ENCODE results near the gene WIPF2.
"Not testable (repeated sequence)": the region's sequence is repeated elsewhere in the genome, so short reads cannot be mapped to it uniquely, and the experiment has no call there.

The WIPF2 gene

DNA sequence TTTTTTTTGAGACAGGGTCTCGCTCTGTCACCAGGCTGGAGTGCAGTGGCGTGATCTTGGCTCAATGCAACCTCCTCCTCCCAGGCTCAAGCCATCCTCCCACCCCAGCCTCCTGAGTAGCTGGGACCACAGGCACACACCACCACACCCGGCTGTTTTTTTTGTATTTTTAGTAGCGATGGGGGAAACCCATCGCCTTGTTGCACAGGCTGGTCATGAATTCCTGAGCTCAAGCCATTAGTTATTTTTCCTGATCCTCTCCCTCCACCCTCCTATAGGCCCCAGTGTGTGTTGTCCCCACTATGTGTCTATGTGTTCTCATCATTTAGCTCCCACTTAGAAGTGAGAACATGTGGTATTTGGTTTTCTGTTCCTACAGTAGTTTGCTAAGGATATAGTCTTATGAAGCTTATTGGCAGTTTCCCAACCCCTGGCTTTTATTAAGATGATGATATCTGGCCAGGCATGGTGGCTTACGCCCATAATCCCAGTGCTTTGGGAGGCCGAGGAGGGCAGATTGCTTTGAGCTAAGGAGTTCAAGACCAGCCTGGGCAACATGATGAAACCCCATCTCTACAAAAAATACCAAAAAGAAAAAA is 80.2 kb downstream of the WIPF2 start:
- not testable (repeated sequence) for H3K9me3 ChIP-seq (ENCODE audit: control insufficient read depth, low read length); H3K4me3 ChIP-seq (ENCODE audit: low read length); H3K36me3 ChIP-seq (ENCODE audit: control insufficient read depth, insufficient read depth, low read length, severe bottlenecking); H3K27me3 ChIP-seq (replicated peaks; ENCODE audit: control insufficient read depth, insufficient read depth, low read length)
- peak; percentile 61 for DNase-seq (ENCODE audit: low read depth)
- Histone ChIP-seq H3K9ac (ENCODE audit: low read length) (peak overlapping the region; percentile 30), H3K4me1 (ENCODE audit: control insufficient read depth, insufficient read depth, low read length) (peaks cover 61% of the 10 kb centered on the region)

DNA sequence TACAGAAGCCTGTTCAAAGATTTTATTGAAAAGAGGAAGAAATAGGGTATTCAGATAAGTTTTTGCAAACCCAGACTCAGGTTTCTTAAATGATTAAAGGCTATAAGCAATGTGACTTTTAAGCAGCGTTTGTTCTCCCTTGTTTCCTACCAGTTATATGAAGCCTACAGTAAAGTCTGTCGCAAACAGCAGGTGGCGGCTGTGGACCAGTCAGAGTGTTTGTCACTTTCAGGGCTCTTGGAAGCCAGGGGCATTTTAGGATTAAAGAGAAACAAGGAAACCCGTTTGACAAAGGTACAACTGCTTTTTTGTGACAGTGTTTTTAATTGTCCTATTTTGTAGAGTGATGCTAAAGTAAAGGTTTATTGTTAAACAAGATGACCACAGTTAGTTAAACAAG is 82.2 kb downstream of the WIPF2 start:
- DNase-seq (ENCODE audit: low read depth) = no peak
- Histone ChIP-seq H3K9me3 (ENCODE audit: control insufficient read depth, low read length) (no peaks in the 10 kb centered on the region), H3K9ac (ENCODE audit: low read length) (no peak overlapping the region), H3K4me1 (ENCODE audit: control insufficient read depth, insufficient read depth, low read length) (peaks cover 57% of the 10 kb centered on the region), H3K27me3 (replicated peaks; ENCODE audit: control insufficient read depth, insufficient read depth, low read length) (no peaks in the 10 kb centered on the region), H3K4me3 (ENCODE audit: low read length) (no peak overlapping the region), H3K36me3 (ENCODE audit: control insufficient read depth, insufficient read depth, low read length, severe bottlenecking) (no peaks in the 10 kb centered on the region)

DNA sequence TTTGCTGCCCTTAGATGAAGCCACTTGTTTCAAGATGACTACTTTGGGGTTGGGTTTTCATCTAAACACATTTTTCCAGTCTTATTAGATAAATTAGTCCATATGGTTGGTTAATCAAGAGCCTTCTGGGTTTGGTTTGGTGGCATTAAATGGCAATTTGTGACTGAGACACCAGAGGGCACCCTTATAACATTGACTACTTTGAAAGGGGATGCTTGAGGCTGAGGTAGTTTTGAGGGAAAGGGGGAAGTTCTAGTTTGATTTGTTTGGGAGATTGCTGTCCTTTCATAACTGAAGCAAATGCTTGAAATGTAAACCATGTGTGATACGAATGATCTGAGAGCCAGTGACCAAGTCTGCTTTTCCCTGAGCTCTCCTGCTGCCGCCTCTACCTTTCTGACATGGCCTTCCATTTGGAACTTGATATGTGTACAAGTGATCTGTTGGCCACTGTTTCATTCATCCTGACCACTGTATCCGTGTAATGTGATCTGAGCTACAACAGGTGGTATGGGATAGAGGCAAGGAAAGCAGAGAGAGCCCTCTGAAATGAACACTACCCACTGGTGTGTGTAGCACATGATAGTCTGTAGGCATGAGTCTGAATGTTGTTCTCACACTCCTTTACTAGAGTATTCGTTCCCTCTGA is 84.0 kb downstream of the WIPF2 start:
- no peaks in the 10 kb centered on the region for H3K9me3 ChIP-seq (ENCODE audit: control insufficient read depth, low read length)
- H3K4me3 ChIP-seq (ENCODE audit: low read length) = peak overlapping the region; percentile 58
- DNase-seq (ENCODE audit: low read depth) = peak; percentile 92
- no peaks in the 10 kb centered on the region for H3K27me3 ChIP-seq (replicated peaks; ENCODE audit: control insufficient read depth, insufficient read depth, low read length)
- peaks cover 59% of the 10 kb centered on the region for H3K4me1 ChIP-seq (ENCODE audit: control insufficient read depth, insufficient read depth, low read length)
- no peaks in the 10 kb centered on the region for H3K36me3 ChIP-seq (ENCODE audit: control insufficient read depth, insufficient read depth, low read length, severe bottlenecking)
- peak overlapping the region; percentile 53 for H3K9ac ChIP-seq (ENCODE audit: low read length)

DNA sequence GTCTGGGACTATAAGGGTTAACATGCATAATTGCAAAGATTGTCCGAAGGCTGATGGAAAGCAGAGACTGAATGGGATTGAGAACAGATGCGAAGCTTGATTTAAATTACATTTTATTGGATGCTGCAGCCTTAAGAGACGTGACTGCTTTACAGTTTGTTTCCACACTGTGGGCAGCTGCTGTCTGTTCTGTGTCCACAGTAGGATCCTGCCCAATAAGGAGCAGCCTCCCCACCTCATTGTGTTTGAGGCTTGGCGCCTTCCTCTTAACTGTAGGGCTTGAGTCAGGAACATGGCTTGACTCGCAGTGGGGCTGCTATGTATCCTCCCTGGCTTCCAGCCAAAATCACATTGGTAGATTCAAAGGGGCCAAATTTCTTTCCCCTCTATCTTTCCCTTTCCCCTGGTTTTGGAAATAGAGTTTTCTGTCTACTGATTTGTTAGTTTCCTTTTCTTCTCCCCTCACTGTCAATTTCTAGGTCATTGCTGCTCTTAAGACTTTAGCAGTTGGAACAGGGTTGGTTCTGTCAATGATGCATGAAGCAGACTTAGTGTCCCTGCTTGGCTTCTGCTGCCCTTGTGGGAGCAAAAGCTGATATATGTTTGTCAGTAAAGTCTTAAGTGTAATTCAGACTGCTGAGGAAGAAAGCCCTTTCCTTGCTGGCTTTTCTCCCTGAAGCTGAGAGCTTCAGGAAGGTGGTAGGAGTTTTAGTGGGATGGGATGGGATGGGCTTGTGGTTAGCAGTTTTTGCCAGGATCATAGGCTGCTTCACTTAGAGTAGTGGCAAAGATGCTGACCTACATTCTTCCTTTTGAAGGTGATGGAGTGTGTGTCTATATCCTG is 84.8 kb downstream of the WIPF2 start:
- peak; percentile 77 for DNase-seq (ENCODE audit: low read depth)
- Histone ChIP-seq H3K9ac (ENCODE audit: low read length) (peak overlapping the region; percentile 53), H3K9me3 (ENCODE audit: control insufficient read depth, low read length) (no peaks in the 10 kb centered on the region), H3K27me3 (replicated peaks; ENCODE audit: control insufficient read depth, insufficient read depth, low read length) (no peaks in the 10 kb centered on the region), H3K36me3 (ENCODE audit: control insufficient read depth, insufficient read depth, low read length, severe bottlenecking) (no peaks in the 10 kb centered on the region), H3K4me1 (ENCODE audit: control insufficient read depth, insufficient read depth, low read length) (peaks cover 60% of the 10 kb centered on the region), H3K4me3 (ENCODE audit: low read length) (peak overlapping the region; percentile 58)

DNA sequence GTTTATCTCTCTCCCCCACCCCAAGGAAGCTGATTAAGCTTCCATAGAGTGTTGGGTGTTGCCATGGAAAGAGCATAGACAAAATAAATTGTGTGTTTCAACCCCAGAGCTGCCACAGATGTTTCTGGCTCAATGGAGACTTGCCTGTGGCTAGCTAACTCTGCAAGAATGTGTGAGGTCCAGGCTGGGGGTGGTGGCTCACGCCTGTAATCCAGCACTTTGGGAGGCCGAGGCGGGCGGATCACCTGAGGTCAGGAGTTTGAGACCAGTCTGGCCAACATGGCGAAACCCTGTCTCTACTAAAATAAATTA is 85.4 kb downstream of the WIPF2 start:
- not testable (repeated sequence) for H3K36me3 ChIP-seq (ENCODE audit: control insufficient read depth, insufficient read depth, low read length, severe bottlenecking); H3K9me3 ChIP-seq (ENCODE audit: control insufficient read depth, low read length); H3K27me3 ChIP-seq (replicated peaks; ENCODE audit: control insufficient read depth, insufficient read depth, low read length)
- peak; percentile 62 for DNase-seq (ENCODE audit: low read depth)
- peaks cover 60% of the 10 kb centered on the region for H3K4me1 ChIP-seq (ENCODE audit: control insufficient read depth, insufficient read depth, low read length)
- H3K4me3 ChIP-seq (ENCODE audit: low read length) = peak overlapping the region; percentile 58
- peak overlapping the region; percentile 53 for H3K9ac ChIP-seq (ENCODE audit: low read length)

DNA sequence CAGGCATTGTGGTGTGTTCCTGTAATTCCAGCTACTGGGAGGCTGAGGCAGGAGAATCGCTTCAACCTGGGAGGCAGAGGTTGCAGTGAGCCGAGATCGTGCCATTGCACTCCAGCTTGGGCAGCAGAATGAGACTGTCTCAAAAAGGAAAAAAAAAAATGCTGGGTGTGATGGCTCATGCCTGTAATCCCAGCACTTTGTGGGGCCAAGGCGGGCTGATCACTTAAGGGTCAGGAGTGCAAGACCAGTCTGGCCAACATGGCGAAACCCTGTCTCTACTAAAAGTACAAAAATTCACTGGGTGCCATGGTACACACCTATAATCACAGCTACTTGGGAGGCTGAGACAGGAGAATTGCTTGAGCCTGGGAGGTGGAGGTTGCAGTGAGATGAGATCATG is 85.8 kb downstream of the WIPF2 start:
- peak overlapping the region; percentile 53 for H3K9ac ChIP-seq (ENCODE audit: low read length)
- not testable (repeated sequence) for H3K9me3 ChIP-seq (ENCODE audit: control insufficient read depth, low read length); H3K27me3 ChIP-seq (replicated peaks; ENCODE audit: control insufficient read depth, insufficient read depth, low read length); H3K36me3 ChIP-seq (ENCODE audit: control insufficient read depth, insufficient read depth, low read length, severe bottlenecking); H3K4me3 ChIP-seq (ENCODE audit: low read length); DNase-seq (ENCODE audit: low read depth)
- peaks cover 60% of the 10 kb centered on the region for H3K4me1 ChIP-seq (ENCODE audit: control insufficient read depth, insufficient read depth, low read length)

DNA sequence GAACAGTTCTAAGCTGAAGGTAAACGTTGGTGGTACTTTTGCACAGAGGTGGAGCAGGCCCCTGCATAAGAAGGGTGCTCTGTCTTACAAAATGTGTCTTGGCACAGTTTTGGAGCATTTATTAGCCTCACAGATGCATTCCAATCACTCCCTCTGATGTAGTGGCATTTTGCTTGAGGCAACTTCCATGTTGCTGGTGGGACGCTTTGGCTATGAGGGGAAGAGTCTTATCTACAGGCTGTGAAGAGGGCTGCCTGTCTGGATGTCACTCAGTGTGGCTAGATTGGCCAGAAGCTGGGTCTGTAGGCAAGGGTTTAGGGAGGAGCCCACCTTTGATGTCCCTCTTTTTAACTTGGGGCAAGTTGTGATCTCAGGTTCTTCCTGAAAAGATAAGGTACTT is 87.3 kb downstream of the WIPF2 start:
- H3K9me3 ChIP-seq (ENCODE audit: control insufficient read depth, low read length) = no peaks in the 10 kb centered on the region
- no peaks in the 10 kb centered on the region for H3K36me3 ChIP-seq (ENCODE audit: control insufficient read depth, insufficient read depth, low read length, severe bottlenecking)
- no peaks in the 10 kb centered on the region for H3K27me3 ChIP-seq (replicated peaks; ENCODE audit: control insufficient read depth, insufficient read depth, low read length)
- H3K4me3 ChIP-seq (ENCODE audit: low read length) = peak overlapping the region; percentile 33
- peaks cover 74% of the 10 kb centered on the region for H3K4me1 ChIP-seq (ENCODE audit: control insufficient read depth, insufficient read depth, low read length)
- H3K9ac ChIP-seq (ENCODE audit: low read length) = peak overlapping the region; percentile 79
- no peak for DNase-seq (ENCODE audit: low read depth)

DNA sequence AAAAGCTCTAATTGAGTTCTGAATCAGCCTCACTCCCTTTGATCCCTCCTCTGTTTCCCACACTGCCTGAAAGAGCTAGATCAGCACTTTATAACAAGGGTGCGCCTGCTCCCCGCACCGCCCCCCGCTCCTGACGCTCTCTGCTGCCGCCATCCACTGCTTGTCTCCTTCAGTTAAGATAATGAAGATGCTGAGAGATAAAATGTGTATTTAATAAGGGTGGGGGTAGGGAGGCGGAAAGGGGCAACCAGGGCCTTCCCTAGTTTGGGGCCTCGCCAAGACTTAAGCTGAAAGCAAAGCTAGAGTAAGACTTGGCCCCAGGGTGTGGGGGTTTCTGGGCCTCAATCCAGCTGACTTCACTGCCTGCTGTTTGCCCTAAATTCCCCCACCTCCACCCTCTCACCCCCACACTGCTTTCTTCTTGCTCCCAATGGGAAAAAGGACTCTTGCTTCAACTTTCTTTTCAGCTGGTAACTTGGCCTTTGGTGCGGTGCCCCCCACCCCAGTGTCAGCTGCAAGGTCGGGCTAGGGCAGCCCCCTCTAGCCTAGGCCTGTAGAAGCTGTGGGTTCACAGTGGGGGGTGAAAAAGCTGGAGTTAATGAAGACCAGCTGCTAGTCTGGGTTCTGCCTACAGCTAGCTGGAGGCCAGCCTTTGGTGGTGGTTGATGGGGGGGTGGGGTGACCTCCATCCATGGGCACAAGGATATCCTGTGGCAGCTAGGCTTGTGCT is 88.1 kb downstream of the WIPF2 start:
- no peaks in the 10 kb centered on the region for H3K27me3 ChIP-seq (replicated peaks; ENCODE audit: control insufficient read depth, insufficient read depth, low read length)
- H3K9me3 ChIP-seq (ENCODE audit: control insufficient read depth, low read length) = no peaks in the 10 kb centered on the region
- H3K36me3 ChIP-seq (ENCODE audit: control insufficient read depth, insufficient read depth, low read length, severe bottlenecking) = no peaks in the 10 kb centered on the region
- peak; percentile 91 for DNase-seq (ENCODE audit: low read depth)
- peak overlapping the region; percentile 79 for H3K9ac ChIP-seq (ENCODE audit: low read length)
- peak overlapping the region; percentile 80 for H3K4me3 ChIP-seq (ENCODE audit: low read length)
- peaks cover 81% of the 10 kb centered on the region for H3K4me1 ChIP-seq (ENCODE audit: control insufficient read depth, insufficient read depth, low read length)

DNA sequence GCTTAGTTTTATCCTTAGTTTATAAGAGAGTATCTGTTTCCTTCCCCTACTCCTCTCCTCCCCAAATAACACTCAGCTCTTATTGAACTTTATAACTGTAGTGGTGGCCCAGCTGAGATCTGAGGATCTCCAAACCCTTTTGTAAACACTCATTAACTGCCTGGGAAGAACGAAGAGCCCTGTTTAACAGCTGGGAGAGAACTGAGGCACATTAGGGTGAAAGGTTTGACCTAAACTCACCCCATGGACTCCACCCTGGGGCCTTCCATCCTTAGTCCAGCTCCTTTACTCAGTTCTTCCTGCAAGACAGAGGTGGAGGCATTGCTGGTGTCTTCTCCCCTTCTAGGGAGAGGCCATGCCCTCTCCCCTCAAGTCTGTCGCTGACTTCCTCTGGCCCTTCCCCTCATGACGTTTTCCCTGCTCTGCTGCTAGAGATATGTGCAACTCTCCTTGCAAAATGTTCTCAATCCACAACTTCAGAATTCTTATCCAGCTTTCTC is 88.7 kb downstream of the WIPF2 start:
- DNase-seq (ENCODE audit: low read depth) = peak; percentile 61
- no peaks in the 10 kb centered on the region for H3K36me3 ChIP-seq (ENCODE audit: control insufficient read depth, insufficient read depth, low read length, severe bottlenecking)
- H3K4me1 ChIP-seq (ENCODE audit: control insufficient read depth, insufficient read depth, low read length) = peaks cover 88% of the 10 kb centered on the region
- no peaks in the 10 kb centered on the region for H3K9me3 ChIP-seq (ENCODE audit: control insufficient read depth, low read length)
- H3K27me3 ChIP-seq (replicated peaks; ENCODE audit: control insufficient read depth, insufficient read depth, low read length) = no peaks in the 10 kb centered on the region
- H3K9ac ChIP-seq (ENCODE audit: low read length) = peak overlapping the region; percentile 79
- H3K4me3 ChIP-seq (ENCODE audit: low read length) = peak overlapping the region; percentile 80

DNA sequence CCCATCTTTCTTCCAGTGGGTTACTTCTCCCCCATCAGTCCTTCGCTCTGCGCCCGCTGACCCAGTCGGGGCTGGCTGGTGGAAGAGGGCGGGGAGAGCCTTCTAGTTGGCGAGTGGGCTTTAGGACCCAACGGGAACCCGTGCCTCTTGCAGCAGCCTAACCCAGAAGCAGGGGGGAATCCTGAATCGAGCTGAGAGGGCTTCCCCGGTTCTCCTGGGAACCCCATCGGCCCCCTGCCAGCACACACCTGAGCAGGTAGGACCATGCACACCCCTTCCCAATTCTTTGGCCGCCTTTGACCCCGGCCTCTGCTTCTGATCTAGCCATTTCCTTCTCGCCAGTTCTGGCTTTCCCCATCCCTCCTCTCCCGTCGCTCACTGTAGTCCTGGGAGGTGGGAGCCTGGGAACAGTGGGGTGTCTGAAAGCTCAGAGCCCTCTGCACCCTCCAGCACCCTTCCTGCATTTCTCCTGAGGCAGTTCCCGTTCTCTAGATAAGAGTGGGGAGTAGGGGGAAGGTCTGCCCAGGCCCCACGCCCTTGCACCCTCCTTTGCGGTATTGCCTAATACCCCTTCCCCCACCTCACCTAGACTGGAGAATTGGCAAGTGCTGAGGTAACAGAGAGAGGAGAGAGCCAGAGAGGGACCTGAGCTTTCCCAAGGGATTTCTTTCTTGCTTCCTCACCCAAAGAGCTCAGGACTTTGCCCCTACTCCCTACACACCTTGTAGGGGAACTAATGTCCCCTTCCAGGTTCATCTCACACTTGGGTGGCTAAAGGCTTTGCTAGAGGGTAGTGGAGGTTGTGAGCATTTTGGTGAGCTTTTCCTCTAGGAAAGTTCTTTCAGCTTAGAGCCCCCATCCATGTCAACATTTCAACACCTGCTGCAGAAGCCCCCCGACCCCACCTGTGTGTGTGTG is 90.2 kb downstream of the WIPF2 start, which contains the start of gene RARA:
RARA (plus strand) TSS at position 150 of the 918 bp plus-strand sequence. CDS start 22,039 bp downstream, outside the sequence.
- DNase-seq (ENCODE audit: low read depth) = peak; percentile 60
- Histone ChIP-seq H3K36me3 (ENCODE audit: control insufficient read depth, insufficient read depth, low read length, severe bottlenecking) (no peaks in the 10 kb centered on the region), H3K9me3 (ENCODE audit: control insufficient read depth, low read length) (no peaks in the 10 kb centered on the region), H3K9ac (ENCODE audit: low read length) (peak within 1 kb of the TSS; percentile 79), H3K4me3 (ENCODE audit: low read length) (peak within 1 kb of the TSS; percentile 80), H3K27me3 (replicated peaks; ENCODE audit: control insufficient read depth, insufficient read depth, low read length) (no peaks in the 10 kb centered on the region), H3K4me1 (ENCODE audit: control insufficient read depth, insufficient read depth, low read length) (peaks cover 86% of the 10 kb centered on the region)
